Inflammatory macrophage (primary cell): Measurements from ENCODE around the gene BRD3.

Experiments
- DNase-seq, 2 donors: peaks; one replicate each; pipeline ENCODE4 v3.0.0-alpha.2; 2020 to 2022

The BRD3 gene

DNA sequence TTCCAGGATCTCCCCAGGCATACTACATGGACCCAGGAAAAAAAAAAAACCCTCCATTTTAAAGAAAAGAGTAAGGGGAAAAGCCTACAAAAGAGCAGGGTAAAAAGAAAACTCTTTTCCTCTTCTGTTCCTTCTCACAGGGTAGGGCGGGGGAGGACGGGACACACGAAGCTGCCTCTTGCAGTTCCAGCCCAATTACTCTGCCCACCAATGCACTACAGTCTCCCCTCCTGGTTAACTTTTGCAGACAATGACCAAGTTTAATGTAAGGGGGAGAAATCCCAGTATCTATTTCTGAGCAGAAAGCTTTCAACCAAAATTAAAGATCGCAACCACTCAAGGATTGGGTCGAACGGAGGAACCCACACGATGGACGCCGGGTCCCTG lies 1.3 kb downstream of the BRD3 start:
- DNase-seq: peak in 1 of 2 donors; percentile 38

DNA sequence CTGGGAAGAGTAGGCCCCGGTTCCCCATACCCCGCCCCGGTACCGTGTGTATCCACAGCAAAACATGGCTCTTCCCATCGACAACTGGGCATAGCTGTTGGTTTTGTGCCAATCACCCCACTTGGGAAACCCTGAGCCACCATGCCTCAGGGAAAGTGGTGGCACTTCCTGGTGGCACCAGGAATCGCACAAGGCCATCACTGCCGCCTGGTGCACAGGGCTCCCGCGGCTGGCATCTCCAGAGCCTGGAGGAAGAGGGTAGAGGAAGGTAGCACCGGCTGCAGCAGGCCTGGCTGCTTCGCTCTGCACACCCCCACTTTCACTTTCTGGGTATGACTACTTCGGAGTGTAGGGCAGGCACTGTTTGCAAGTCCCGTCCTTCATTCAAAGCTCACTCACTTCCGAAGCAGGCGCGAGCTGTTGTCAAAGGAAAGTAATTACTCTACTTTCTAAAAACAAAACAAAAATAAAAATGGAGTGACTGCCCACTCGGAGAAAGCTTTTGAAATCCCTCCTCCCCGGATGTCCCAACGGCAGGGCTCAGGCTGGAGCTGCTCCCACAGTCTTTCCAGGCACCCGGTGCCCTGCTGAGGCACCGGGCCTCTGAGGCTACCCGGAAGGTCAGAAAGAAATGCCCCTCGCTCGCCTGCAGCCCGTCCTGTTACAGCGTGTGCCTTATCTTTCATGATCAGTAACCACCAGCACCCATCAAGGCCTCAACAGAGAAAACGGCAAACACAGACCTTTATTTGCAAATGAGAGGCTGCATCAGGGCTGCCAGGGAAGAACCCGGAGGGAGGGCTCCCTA lies 2.0 kb downstream of the BRD3 start:
- peak; percentile 42 to 61 for DNase-seq

DNA sequence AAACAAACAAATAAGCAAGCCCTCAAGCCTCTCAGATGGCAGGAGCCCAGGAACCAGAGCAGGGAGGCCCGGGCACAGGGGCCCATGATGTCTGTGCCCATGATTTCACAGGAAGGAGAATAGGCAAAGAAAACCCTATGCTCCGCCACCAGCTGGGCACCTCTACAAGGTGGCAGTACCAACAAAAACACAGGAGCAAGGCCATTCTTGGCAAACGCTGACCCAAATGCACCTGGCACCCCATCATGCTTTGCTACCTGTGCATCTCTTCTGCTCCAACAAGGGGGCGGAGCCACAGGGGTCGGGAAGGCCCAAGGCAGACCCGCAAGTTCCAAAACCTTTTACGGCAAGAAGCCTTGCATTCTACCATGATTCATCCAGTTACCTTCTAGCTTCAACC lies 3.1 kb downstream of the BRD3 start:
- DNase-seq: no peak

DNA sequence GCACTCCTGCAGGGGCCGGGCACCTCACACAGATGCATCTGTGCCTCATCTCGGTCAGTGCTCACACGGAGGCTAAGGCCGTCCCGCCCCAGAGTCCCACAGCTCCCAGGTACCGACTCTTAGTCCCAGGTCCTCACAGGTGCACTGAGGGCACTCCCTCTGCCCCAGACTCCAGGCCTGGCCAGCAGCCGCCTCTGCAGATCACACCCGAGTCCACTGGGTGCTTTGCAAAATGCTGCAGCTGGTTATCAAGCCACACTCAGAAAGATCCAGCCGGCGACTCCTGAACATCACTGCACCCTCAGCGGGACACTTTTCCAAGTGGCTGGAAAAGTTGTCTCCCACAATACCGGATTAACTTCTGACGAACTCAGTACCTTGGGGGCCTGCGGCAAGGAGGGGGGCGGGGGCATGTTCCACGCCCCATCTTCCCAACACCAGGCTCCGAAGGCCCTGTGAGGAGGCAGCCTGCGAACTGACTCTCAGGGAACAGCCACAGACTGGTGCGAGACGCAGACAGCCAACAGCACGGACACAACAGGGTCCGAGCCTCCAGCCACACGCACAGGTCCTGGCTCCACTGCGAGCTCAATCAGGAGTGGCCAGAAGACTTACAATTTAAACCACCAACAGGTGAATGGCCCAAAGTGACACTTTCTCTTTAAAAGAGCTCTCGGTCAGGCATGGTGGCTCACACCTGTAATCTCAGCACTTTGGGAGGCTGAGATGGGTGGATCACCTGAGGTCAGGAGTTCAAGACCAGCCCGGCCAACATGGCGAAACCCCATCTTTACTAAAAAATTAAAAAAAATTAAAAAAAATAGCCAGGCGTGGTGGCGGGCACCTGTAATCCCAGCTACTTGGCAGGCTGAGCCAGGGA lies 4.0 kb downstream of the BRD3 start:
- DNase-seq: no peak

DNA sequence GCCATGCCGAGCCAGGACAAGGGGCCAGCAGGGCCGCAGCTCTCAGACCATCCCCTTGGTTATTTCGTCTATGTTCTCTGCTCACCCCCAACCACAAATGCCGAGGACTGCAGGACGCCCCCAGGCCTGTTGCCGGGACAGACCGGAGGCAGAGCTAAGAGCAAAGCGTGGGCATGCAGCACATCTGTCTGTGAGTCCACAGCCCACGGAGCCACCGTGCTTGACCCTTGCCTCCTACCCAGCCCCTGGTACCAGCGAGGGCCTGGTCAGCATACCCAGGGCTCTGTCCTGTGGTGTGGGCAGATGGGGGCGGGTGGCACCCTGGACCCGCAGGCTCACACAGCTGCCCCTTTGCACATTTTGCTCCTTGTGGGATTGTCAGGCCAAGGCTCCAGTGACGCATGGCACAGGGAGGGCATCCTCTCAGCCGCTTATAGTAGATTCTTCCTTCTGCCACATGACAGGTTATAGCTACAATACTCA lies 4.7 kb downstream of the BRD3 start:
- DNase-seq: no peak

DNA sequence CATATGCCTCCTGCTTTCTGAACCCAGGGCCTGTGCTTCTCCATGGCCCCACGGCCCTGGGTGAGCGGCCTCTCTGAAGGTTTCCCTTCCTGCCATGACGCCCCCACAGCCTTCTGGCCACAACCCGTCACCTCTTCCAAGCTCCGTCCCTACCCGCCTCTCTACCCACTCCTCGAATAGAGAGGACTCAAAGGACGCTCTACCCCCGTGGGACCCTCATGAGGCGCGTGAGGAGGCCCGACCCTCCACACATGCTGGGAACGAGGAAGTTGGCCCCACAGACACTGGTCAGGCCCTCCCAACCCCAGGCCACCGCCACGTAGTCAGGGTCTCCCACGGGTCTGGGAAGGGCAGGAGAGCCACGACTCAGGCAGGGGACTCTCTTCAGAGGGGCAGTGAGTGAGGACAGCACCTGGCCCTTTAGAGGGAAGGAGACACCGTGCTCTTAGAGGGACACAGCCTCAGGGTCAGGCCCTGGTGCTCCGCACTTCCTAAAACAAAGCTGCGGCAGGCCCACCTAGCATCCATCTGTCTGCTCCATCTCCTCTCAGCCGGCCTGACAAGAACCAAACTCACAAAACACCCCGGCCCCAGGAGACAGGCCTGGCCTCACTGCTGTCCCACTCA lies 5.3 kb downstream of the BRD3 start:
- DNase-seq: peak in 1 of 2 donors; percentile 8

DNA sequence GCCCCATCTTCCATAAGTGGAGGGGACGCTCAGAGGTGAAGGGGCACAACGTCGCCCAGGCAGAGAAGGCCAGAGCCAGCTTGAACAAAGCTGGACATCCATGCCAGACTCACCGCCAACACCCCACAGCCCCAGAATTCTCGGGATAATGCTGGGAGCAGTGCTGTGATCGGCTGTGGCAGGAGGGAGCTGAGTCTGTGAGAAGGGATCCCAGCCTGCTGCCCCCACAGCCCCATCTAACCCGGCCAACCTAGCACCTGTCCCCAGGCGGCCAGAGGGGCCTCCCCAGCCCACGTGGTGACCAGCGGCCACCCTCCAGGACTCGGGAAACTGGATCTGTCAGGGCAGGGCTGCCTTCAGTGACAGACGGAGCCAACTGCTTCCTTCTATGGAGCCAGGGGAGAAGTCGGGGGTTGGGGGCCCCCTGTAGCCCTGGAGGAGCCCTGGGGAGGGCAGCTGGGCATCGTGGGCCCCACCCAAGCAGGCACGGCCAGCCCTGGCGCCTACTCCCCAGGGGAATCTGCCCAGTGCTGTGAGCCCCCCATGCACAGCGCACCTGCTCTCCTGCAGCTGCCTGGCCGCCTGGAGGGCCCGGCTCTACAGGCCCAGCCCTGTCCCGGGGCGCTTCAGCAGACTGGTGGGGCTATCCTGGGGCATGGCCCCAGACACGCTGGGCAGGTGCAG lies 6.0 kb downstream of the BRD3 start:
- DNase-seq: no peak

DNA sequence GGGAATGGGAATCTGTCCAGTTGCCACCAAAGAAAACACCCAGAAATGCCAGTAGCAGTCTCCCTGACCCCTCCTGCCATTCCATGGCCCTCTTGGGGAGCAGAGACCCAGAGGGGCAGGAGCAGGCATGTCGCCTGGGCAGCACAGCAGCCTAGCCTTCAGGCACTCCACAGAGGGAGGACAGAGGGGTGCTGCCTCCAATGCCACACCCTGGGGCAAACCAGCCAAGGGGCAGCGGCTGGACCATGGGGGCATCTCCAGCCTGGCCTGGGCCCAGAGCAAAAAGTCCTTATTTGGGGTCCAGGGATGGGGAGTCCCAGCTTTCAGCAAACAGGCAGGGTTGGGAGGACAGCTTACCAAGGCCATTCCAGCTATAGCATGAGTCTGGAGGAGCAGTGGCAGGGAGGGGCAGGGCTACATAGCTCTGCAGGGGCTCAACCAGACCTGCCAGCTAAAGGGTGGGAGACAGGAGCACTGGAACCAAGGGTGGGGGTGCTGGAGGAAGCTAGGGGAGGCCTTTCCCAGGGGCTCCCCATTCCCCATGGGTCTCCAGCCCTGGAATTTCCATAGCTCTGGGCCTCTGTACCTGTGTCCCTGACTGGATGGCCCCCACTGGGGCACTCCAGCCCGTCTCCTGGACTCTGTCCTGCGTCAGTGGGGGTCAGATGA lies 6.7 kb downstream of the BRD3 start:
- DNase-seq: no peak

DNA sequence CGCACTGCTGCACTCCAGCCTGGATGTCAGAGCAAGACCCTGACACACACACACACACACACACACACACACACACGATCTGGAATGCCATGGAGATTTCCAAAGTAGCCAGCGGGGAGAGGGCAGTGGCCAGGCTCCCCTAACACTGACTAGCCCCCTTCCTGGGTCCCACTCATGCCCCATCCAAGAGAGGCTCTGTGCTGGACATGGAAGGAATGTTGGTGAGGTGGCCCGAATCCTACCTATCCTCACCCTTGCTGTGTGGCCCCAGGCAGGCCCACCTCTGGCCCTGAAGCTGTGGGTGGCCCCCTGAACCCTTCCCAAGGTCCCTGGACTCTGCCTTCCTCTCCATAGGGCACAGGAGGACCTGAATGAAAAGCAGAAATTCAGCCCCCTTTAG lies 7.3 kb downstream of the BRD3 start:
- no peak for DNase-seq

DNA sequence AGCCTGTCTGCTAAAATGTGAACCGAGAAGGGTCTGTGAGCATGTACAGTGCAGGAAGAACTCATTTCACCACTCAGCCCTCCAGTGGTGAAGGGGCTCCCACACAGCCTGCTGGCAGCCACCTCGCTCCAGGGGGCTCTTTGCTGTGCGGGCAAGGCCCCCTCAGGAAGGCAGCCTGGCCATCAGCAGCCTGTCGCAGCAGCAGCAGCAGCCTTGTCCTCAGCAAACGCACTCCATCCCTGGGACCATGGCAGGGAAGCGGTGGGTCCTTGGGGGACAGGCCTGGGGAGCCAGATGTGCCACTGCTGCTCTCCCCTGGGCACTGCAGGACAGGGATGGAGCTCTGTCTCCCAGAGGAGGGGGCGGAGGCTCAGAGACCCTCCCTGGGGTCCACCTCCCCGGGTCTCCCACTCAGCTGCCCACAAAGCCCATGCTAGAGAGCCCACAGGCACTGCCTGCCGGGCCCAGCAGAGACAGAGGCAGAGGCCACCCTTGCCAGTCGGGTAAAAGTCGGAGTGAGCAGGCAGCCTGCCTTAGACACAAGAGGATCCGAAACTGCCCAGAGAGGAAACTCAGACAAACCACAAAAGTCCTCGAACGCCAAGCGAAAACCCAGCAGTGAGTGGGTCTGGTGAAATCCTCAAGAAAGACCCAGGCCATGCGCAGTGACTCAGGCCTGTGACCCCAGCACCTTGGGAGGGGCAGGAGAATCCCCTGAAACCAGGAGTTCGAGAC lies 8.0 kb downstream of the BRD3 start:
- peak; percentile 94 to 96 for DNase-seq

DNA sequence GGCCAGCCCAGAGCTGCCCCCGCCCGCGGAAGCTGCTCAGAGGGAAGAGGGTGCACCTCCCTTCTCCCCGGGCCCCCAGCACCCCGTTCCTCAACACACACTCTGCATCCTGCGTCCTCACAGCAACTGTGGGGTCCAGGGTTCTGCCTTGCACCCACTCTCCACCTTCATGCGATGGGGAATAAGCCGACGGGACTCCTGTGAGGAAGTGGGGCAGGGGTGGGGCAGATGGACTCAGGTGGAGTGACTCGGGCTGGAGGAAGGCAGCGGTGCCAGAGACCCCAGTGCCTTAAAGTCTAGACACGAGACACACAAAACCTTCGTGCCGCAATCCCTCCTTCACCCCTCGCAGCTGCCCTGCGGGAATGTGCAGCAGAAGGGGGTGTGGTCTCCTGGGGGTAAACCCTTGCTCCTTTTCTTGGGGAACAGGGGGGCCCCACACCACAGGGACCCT lies 8.6 kb downstream of the BRD3 start:
- DNase-seq: no peak

DNA sequence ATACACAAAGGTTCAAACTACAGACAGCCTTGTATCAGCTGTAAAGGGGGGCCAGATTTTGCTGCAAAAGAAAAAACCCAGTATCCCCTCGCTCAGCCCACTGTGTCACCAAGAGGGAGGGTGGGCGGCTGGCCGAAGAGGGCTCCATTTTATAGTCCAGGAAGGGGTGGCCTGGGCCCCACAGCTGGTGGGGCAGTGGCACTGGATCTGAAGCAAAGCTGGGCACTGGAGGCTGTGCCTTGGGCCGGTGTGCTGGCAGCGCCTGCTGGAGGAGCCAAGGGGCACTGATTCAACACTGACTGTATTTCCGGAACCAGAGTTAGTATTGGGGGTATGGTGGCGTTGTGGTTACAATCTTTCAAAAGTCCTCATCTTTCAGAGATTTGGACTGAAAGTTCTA lies 9.1 kb downstream of the BRD3 start:
- DNase-seq: no peak

DNA sequence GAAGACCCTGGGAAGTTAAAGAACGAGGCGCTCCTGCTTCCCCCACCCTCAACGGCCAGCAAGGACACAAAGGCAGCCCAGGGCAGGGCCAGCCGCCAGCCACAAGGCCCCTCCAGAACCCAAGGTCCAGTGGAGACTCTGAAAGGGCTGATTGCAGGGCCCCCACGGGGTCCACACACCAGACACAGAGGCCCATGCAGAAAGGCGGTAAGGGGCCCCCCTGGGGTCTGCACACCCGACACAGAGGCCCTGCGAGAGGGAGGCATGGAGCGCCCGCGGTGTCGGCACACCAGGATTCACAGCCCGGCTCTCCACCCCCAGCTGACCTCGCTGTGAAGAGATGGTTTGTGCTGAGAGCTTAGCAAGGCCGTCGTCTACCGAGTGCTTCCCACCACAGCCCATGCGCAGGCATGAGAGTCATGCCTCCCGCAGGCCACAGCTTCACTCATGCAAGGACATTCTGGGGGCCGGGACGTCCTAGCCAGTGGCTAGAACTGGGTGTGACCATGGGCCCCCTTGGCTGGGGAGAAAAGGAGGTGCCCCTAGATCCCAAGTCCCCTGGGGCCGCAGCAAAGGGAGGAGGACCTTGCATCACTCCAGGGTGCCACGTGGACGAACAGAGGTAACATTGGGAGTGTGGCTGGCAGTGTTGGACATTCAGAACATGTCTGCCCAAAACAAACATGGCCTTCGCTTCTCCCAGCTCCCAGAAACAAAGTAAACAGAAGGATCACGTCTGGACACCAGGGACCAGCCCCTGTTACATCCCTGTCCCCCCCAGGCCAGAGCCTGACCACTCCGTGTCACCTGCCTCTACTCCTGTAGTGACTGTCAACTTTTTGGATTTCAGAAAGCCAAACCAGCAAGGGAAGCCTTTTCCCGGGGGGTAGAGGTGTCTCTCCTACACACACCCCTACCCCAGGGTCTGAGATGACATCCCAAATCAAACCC lies 9.8 kb downstream of the BRD3 start:
- DNase-seq: no peak

DNA sequence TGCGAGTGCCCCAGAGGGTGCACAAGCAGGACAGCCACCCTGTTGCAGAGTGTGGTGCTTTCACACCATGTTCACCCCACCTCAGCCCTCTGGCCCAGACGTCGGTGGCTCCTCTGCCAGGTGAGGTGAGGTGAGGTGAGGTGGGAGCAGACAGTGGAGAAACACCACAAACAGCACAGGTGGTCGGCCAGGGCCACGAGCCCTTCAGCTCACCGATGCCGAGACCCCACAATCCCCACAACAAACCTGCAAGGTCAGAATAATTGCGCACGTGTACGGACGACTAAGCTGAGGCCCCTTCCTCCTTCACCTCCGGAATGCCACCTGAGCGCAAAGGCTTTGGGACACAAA lies 10.5 kb downstream of the BRD3 start:
- no peak for DNase-seq

DNA sequence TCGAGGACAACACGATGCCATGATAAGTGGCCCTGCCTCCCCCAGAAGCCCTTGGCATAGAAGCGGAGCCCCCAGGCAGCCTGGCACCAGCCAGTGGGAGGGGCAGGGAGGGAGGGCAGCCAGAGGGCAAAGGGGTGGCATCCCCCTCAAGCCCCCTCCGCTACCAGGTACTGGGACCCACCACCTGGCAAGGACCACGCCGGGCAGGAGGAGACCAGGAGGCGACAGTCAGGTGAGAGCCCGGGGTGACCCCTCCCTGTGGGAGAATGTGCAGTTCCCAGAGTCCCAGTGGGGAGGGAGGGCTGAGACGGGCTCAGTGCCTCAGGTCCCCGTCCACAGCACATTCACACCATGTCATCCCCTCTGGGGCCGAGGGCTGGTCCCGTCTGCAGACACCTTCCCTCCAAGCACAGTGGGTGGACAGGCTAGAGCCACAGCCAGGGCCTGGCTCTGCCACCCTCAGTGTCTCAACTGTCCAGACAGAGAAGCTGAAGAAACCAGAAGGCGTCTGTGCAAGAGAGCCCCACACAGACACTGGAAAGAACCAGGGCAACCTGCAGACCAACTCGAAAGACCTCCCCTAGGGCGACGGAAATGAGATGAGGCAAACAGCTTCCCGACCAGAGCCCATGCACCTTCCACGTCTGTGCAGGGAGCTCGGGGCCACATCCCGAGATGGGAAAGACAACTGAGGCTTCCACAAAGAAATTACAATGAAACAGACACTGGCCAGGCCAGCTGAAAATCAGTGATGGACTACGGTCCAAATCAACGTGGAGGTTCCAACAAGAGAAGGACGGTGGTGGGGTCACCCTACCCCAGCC lies 11.1 kb downstream of the BRD3 start:
- no peak for DNase-seq

DNA sequence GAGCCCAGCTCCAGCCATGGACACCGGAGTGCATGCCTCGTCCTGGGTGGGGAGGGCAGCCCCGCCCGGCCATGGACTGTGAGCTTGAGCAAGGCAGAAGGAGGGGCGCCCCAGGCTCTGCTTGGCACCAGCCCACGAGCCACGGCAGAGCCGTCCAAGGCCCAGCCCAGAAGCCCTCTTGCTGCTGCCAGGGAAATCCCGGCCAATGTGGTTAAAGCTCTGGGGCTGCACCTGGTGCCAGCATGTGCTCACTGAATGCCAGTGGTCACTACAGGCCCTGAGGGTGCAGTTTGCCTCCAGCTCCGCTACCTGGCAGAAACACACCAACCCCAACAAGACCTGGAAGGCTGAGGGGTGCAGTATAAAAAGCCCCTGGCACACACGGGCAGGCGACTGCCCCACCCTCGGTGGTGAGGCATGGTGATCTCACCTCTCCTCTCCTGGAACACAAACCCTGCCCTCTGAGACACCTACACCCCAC lies 11.8 kb downstream of the BRD3 start:
- DNase-seq: peak in 1 of 2 donors; percentile 16

DNA sequence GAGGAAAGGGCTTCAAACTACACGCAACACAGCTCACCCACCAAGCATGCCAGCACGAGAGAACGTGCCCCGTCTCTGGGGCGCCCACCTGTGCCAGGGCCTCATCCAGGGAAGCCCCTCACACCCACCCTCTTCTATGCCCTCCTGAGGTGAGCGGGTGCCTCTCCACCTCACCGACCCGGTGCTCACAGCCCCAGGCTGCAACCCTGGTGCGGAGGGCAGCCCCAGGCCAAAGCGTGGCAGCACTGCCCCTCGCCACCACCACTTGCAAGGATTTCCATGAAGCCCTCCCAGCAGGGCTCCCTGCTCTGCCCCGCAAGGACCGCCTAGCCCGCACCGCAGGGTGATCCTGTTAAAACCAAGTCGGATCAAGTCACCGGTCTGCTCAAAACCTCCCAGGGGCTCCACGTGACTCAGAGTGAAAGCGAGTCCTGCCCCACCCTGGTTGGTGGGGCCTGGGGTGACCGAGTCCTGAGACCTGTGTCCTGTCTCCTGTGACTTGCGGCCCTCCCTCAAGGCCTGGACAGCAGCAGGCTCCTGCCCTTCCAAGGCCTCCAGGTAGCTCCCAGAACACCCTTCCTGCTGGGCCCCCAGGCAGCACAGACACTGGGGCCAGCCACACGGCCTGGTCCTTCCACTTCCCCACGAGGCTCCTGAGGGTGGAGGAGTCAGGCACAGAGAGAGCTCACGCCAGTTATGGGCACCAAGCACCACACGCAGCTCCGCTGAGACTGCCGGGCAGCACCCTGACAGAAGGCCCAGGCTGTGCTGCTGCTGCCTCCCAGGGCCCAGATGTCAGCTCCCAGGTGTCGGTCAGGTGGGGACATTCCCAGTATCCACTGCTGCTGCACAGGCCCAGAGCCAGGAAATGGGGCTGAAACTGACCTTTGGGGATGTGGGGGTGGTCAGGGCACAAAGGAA lies 12.7 kb downstream of the BRD3 start:
- peak in 1 of 2 donors; percentile 21 for DNase-seq
